ENCODE measurements around the gene PTX3.

The PTX3 gene

DNA sequence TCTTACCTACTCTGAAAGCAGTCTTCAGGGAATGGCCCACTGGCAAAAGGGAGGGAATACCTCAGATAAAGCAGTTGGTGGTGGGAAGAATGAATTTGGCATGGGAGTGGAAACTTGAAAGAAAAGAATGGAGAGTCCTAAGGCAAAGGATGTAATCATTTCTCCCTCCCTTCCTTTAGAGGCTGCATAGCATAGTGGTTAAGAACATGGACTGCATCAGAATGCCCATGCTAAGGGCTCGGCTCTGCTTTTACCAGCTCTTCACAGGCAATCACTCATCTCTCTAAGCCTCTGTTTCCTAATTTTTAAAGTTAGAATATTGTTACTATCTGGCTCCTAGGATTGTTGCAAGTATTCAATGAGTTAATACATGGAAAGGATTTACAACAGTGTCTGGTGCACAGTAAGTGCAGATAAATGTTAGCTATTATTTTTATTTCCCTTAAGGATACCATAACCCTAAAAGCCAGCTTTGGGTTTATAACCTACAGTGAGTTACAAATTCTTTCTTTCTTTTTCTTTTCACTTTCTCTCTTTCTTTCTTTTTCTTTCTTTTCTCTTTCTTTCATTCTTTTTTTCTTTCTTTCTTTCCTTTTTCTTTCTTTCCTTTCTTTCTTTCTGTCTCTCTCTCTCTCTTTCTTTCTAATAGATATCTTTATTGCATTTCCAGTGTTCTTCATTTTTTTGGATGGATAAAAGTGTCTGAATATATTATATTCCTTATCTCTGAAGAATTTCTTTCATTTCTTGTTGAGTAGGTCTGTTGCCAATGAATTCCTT is 43.0 kb downstream of the PTX3 start:
- DNase-seq: no peak

DNA sequence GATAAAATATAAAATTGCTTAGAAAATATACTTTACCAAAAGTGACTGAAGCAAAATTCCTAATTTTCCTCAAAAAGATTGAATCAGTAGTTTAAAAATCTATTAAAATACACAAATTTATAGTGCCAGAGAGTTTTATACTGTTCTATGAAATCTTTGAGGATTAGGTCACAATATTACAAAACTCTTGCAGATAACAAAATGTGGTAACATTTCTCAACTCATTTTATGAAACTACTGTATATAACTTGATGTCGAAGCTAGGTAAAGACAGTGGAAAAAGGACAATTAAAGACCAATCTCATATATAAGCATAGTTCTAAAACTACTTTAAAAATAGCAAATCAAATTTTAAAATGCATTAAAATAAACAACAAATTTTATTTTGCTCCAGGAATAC is 50.7 kb downstream of the PTX3 start:
- DNase-seq: no peak

DNA sequence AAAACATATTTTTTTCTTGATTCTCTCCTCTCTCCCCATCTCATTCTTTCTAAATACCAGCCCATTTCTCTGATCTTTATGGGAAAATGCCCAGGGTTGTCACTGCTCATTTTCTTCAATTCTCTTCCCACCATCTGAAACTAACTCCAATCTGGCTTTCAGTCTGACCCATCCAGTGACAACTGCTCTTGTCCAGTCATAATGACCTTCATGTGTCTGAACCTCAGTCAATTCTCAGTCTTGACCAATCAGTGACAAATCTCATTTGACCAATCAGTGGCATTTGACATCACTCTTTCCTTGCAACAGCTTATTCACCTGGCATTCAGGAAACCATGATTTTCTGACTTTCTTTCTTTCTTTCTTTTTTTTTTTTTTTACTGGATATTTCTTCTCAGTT is 51.5 kb downstream of the PTX3 start:
- no peak for DNase-seq

GRCh38 chr3:157491136-157491535 is 54.5 kb downstream of the PTX3 start:
- DNase-seq: no peak

Measured in stimulated activated CD4-positive, alpha-beta T cell treated with anti-CD3 and anti-CD28 coated beads, Interleukin-1b, Interleukin-23, amount 100 ng/mL, for 48 hours (primary cell).